DMS79 (cell line): ENCODE measurements around the gene EMP1.
A peak's percentile ranks its signal among the peaks of the same experiment; 100 is the strongest.

Source experiments
- DNase-seq: peaks from one replicate; lab custom pipeline; 2025; lab: John Stamatoyannopoulos, UW

The EMP1 gene, protein sequence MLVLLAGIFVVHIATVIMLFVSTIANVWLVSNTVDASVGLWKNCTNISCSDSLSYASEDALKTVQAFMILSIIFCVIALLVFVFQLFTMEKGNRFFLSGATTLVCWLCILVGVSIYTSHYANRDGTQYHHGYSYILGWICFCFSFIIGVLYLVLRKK

DNA sequence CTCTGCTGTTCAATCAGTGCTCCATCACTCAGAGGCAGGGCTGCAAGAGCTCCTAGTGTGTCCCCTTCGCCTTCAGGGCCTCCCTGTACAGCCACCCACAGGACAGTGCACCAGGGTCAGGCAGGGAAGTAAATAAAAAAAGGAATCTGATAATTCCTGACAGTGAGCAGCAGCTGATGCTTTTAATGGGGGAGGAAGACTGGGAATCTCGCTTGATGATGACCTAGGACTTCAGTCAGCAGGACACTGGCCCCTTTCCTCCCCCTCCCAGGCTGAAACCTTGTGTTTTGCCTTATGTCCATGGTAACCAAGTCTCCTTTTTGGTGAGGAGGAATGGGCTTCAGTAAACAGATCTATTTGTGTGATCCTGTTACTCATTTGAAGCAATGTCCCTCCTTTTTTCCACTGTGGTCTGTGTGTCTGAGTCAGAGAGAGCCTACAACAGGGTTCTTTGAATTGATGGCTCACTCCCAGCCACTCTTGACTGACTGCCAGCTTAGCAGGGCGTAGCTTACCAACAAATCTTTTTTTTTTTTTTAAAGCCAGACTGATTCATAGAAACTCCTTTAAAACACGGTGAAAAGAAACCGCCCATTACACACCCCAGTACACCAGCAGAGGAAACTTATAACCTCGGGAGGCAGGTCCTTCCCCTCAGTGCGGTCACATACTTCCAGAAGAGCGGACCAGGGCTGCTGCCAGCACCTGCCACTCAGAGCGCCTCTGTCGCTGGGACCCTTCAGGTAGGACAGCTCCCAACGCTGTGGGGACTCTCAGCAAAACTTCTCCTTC lies at the start of gene EMP1:
Gene EMP1 (plus strand): TSS at position 597 of the 792 bp plus-strand sequence. CDS start 14,785 bp downstream, outside the sequence.
- DNase-seq = peak; percentile 46

DNA sequence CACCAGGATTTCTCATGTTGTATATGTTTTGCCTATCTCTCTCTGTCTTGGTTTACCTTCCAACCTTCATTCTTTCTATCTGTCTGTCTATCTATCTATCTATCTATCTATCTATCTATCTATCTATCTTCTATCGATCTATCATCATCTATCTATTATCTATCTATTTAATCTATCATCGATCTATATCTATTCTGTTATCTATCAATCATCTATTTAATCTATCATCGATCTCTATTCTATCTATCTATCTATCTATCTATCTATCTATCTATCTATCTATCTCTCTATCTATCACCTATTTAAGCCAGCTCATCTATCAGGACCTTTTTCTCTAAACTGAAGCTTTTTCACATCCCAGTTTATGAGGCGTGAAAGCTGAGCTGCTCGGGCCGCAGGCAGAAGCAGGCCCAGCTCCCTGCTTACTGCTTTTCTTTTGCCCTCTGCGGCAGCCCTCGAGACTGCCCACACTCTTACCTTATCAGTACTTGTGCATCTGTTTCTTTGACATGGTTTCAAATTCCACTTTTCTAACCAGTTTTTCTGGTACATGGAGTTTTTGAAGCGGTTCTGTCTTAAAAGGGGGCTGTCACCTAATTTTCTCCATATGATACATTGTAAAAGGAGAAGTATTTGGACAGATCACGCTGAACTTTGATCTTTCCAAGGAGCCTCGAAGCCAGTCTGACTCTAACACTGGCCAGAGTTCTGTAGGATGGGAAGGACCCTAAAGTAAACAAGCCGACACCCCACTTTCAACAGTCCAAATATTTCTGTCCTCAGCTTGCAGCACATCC lies 48.6 kb upstream of the EMP1 start:
- peak; percentile 12 for DNase-seq

DNA sequence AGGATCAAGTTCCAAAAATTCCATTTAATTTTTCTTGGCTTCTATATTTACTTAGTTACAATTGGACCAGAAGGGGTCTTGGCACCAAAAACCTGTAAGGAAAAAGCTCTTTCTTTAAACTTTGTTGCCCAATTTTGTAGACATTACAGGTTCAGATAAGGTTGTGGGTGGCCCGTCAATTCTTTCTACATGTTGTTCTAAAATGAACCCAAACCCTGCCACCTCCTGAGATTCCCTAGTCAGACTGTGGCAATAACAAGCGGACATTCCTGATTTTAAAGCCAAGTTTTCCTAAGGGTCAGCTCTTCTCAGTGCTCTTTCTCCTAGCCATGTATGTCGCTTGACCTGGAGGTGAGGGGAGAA lies 48.1 kb upstream of the EMP1 start:
- DNase-seq = no peak

DNA sequence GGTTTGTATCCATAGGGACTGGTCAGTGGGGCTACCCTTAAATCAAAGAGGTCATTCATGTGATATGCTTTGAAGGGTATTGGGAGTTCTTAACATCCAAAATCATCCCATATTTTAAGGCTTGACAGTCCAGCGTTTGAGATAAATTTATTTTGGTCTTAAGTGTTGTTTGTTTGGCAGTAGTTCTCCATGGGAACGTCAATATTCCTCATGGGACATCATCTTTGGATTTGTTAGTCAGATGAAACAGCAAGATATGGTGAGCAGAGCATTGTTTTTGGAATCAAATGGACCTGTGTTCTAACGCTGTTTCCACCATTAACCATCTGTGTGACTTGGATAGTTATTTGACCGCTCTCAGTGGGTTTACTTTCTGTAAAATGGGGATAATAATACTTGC lies 47.1 kb upstream of the EMP1 start:
- no peak for DNase-seq

DNA sequence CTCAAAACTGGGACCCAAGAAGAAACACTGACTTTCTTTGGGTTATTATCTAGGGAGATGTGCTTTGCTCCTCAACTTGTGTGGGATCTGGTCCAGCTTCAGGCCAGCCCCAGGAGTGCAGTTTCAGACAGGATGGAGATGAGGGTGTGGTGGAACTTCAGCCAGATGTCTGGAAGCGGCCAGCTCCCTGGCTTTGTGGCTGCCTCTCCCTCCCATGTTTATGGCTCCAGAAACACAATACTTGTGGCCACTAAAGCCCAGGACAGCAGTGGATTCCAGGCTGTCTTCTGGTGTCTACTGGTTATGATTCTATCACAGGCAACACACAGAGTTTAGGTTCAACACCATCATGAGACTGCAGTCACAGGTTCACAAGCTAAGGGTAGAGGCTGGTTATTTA lies 44.2 kb upstream of the EMP1 start:
- no peak for DNase-seq

DNA sequence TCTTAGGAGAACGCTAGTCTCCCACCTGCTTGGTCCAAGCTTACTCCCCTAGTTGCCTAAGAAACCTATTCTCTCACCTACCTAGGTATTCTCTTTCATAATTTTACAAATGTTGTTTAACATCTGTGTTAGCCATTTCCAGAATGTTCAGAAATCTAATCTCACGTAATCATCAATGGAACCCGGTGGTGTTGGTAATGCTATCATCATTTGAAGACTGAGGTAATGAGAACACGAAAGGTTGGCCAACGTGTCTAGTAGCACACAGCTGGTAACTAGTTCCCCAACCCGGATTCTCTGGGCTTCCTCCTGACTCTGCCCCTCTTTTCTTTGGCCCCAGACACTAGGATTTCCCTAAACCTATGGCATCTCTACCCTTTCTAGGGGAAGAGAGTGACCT lies 43.8 kb upstream of the EMP1 start:
- no peak for DNase-seq

DNA sequence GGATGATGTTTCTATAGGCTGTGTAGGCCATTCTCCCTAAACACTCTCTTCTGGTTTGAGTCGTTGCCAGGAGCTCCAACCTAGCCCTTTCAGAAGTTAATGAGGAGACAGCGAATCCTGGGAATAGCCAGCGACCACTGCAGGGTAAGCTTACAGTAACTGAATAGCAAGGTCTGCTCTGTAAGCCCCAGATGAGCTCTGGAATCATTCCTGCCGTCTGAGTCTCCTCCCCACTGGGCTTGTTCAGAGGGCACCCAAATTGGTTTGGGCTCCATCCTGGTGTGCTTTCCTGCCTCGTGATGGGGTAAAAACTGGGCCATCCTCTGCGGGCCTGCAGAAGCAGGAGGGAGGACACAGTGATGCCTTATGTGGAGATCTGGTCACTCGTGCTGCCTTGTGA lies 43.3 kb upstream of the EMP1 start:
- DNase-seq = no peak

DNA sequence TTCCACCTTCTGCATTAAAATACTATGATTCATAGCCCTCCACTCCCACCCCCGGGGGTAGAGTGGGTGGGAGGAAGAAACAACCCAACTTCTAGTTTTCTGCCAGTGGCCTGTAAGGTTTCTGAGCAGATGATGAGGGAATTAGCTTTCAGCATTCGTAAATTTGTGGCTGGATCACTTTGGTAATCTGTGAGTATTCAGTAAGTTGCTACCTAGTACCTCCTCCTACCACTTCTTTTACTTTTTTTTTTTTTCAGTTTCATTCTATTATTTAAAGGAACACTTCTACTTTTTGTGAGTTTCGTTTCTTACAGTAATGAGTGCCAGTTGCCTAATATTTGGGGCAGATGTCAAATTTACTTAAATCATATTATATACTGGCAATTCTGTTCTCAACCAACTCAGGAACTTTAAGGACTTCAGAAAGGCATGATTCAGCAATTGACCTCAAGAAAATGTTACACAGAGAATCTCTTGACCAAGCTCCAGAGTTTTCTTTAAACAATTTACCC lies 42.4 kb upstream of the EMP1 start:
- no peak for DNase-seq

DNA sequence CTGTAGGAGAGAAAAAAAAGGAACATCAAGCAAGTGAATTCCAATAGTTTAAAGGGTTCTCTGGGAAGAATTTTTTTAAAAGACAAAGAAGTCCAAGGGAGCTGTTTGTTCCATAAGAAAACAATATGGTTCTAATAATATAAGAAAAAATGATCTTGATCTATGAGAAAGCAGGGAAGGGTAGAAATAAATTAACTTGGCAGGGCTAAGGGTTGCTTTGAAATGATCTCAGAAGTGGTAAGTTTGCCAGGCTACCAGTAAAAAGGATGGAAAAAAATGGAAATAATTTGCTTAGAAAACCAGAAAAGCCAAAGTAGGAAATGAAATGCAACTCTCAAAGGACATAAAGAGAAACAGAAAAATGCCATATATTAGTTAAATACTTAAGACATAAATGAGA lies 41.7 kb upstream of the EMP1 start:
- DNase-seq = no peak

DNA sequence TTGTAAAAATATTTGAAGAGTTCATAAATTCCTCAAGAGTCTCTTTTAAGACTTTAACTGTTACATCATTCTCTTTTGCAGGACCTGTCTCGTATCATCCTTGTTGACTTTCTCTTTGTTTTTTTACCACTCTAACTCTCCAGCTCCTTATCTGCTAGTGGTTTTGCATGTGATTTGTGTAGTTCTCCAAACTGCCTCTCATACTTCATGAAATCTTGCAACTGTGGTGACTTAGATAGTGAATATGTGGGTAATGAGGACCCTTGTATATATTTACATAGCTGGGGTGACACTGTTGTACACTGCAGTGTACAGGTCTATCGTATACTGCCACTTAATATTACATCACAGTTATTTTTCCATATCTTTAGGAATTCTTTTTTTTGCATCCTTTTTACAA lies 40.2 kb upstream of the EMP1 start:
- DNase-seq = no peak

DNA sequence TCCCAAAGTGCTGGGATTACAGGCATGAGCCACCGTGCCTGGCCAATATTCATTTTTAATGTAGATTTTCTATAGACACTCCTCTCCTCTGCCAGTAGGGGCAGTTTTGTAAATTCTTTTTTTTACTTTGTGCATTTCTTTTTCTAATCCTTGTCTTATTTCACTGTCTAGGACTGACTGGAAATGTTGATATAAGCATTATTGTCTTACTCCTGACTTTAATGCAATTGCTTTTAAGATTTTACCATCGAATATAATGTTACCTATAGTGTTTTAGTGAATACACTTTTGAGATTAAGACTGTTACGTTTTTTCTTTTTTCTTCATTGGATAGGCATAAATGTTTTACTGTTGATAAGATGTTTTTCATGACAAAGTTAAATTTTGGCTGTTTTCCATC lies 35.4 kb upstream of the EMP1 start:
- DNase-seq = no peak

DNA sequence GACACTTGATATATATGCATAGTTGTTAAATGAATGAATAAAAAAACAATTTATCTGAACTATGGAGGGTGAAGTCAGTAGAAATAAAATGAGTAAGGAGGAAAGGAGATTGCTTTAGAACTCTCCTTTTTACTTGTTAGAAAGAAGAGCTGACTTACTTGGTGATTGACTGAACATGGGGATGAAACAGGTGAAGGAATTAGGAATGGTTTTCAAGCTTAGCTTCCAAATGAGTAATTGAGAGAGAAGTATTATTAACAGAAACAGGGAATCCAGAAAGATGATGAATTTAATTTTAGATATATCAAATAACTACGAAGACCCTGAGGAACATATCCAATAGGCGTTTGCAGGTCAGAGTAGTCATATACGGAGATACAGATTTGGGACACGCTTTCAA lies 33.6 kb upstream of the EMP1 start:
- DNase-seq = no peak

DNA sequence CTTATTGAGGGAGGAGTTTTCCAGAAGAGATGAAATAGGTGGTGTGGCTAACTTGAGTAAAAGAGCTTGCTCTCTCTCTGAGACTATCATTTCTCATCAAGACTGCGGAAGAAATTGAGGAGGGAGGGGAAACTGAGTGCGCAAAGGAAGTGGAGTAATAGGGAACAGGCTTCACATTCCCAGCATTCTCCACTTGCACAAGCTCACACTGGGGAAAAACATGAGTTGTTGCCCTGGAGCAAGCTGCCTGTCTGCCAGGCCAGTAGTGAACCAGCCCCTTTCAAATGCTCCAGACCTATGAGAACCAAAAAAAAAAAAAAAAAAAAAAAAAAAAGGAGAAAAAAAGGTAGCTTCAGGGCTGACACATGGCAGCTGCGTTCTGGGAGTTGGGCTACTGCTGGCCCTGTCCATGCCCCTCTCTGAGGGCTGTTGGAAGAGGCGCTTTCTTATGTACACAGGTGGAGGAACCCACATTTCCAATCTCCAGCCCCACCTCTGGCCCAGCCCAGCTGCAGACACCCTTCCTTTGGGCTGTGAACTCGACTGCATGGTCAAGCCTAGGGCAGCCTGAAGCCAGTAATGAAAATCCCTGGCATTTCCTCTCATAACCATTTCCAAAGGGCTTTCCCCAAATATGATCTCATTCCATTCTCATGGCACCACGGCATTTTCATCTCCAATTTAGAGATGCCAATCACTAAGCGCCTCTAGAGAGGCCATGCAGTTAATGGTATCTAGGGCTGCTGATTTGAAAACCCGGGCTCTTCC lies 32.5 kb upstream of the EMP1 start:
- DNase-seq = no peak

DNA sequence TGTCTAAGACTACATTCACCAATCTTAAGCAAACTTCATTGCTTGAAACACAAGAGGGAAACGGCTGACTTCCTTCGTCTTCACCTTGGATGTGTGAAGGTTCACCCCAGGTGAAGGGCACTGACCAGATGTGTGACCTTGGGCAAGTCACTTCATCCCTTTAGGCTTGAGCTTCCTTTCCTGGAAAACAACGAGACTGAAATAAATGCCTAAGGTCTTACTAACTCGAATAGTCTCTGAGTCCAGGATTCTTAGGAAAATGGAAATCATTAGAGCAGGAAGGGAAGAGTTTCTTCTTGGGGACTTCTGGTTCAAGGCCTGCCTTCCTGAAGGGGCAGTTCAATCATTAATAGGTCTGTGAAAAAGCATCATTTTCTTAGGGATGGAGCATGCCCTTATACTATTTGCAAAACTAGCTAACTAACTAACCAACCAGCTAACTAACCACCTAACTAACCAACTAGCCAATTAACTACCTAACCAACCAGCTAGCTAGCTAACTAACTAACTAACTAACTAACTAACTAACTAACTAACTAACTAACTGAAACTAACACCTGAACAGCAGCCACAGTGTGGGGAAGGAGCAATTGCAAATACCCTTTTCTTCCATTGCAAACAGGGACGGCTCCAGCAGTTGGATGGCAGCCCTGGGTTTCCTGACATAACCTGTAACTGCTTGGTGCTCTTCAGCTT lies 31.5 kb upstream of the EMP1 start:
- no peak for DNase-seq

DNA sequence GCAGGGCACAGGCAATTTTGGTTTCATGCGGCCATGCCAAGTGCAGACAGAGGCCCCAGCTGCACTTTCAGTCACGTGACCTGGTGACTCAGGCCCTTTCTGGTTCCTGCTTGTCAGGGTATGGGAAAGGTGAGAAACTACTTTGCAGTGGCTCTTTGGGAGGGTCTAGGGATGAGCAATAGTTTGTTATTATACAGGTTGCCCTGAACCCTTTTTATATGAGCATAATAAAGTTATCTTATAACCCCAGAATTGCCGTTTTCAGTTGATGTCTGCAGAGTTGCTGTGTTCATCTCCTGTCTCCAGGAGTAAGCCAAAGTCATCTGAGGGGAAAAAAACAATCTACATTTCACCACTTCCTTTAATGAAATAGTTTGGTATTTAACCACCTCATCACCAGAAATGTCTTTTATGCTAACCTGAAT lies 30.9 kb upstream of the EMP1 start:
- no peak for DNase-seq

DNA sequence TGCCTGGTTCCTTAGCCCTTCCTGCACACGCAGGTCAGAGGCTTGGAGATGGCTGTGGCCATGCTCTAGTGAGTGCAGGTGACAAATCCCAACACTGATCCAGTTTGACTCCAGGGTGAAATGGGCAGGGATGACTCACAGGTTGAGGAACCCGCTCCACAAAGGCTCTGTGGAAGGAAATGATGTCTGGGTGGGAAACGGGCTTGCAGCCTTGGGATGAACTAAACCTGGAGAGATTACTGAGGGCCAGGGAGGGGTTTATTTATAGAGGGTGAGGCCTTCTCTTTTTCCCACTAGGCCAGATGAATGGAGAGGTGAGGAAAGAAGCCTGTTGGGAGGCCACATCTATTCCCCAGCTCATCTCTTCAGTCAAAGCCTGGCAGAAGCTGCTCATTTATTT lies 29.3 kb upstream of the EMP1 start:
- no peak for DNase-seq

DNA sequence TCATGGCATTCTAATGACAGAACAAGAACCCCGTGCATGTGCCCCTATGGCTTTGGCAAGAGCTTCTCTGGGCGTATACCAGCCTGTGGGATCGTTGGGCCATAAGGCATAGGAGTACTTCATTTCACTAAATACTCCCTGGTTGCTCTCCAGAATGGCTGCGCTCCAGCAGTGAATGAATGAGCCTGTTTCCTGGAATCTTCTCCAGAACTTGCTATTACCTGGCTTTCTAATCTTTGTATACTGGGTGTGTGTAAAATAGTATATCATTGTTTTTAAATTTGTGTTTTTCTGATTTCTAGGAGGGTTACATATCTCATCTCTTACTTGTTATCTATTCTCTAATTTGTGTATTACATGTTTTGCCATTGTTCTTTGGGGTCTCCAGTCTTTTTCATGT lies 28.6 kb upstream of the EMP1 start:
- DNase-seq = no peak

DNA sequence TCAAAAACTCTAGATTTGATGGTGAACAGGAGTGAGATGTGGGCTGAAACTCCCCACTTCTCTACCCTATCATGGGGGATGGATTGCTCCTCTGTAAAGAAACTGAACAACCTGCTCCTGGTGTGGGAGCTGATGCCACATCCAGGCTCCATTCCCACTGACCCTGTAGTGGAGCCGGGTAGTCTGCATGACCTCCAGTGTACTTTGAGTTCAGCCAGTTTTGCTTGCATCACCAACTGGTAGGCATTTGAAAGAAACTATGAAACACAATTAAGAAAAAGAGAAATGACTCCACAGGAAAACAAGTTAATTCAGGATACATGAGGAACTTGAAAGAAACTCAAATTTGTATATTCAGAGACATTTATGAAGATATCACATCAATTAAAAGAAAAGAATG lies 27.3 kb upstream of the EMP1 start:
- no peak for DNase-seq

DNA sequence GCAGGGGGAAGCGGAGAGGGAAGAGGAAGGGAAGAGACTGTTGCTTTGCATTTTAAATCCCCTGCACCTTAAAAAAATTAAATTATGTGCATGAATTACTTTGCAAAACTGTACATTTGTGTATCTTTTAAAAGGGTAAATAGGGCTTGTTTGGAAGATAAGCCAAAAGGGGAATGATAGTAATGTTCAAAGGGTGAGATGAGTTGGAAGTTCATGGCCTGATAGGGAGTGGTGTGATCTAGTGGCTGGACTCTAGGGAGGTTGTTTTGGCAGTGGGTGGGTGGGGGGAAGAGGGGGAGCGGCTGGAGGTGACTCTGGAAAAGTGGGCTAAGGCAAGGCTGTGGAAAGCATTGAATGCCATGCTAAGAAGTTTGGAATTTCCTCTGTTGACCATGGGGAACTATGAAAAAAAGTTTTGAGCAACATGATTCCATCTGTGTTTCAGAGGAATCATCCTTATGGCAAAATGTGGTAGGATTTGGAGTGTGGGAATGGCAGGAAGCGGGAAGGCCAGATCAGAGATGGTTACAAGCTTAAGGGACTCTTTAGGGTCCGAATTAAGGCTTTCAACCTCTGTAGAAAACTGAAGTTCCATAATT lies 25.5 kb upstream of the EMP1 start:
- DNase-seq = no peak

DNA sequence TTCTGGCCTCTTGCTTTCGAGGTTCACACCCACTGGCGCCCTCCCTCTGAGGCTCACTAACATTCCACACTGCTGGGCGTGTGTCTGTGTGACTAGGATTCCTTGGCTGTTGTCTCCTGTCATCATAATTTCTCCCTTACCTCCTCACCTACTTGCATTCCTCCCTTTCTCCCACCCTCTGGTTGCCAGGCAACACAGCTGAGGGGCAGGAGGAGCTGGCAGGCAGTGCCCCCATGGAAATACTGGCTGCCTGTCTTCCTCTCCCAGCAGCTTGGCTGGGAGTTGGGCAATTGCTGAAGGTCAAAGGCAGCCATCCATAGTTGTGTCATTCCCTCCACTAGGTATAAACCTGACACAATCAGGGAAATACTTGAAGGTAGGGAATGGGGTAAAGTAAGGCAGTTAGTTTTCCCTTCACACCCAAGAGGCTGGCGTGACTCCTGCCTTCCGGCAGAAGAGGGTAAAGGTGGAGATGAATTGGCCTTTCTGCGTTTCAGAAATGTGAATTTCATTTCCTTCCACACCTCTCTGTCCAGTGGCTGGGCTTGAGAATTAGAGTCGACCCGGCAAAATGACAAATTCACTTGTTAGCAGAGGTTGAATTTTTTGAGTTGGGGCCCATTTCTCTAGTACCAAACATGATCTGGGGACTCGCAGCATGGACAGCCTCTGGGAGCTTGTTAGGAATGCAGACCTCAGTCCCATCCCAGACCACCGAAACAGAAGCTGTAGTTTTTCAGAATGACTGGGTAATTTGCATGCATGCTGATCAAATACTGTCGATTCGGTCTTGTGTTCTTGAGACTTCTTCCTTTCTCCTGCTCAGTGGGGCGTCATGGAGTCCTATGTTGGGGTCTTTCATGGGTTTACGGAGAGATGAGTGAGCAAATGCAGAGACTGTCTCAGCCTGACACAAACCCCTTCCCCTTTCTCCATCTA lies 24.3 kb upstream of the EMP1 start:
- DNase-seq = no peak
